Measurements from ENCODE around the gene CDK13.

GRCh38 chr7:39952803-39953202, 2.7 kb downstream of the CDK13 start:
- no peak for TF ChIP-seq CREB5 (CRISPR knock-in tag; IDR thresholded peaks at IDR 0.05; ENCODE audit: low read depth)
- TF ChIP-seq ESRRG (CRISPR knock-in tag; IDR thresholded peaks at IDR 0.05): no peak
- no peak for TF ChIP-seq PATZ1 (CRISPR knock-in tag; IDR thresholded peaks at IDR 0.05; ENCODE audit: borderline replicate concordance)
- TF ChIP-seq PPARA (CRISPR knock-in tag; IDR thresholded peaks at IDR 0.05; ENCODE audit: borderline replicate concordance): no peak
